Fibroblast of skin of scalp (primary cell): Measurements from ENCODE around the gene ZNF536. TPM values are rescaled to one million over a fixed set of nuclear protein-coding genes. Genes with fewer than 3 reads are reported as not detected.

Experiments used
- DNase-seq: peaks from one replicate; pipeline ENCODE4 v3.0.0-alpha.2; 2013
- polyA plus RNA-seq, 2 experiments: library from polyadenylated mRNA; unstranded; fragments of 120-200 nt; gene quantifications; one replicate each; pipeline ENCODE4 v1.2.1, GENCODE V29; 2013; ENCODE audit not compliant: insufficient read length in 2 of 2

Gene ZNF536
- polyA plus RNA-seq (2013, experiment 1 of 2; ENCODE audit: insufficient read length) = 0.42 TPM
- polyA plus RNA-seq (2013, experiment 2 of 2; ENCODE audit: insufficient read length) = 0.52 TPM

DNA sequence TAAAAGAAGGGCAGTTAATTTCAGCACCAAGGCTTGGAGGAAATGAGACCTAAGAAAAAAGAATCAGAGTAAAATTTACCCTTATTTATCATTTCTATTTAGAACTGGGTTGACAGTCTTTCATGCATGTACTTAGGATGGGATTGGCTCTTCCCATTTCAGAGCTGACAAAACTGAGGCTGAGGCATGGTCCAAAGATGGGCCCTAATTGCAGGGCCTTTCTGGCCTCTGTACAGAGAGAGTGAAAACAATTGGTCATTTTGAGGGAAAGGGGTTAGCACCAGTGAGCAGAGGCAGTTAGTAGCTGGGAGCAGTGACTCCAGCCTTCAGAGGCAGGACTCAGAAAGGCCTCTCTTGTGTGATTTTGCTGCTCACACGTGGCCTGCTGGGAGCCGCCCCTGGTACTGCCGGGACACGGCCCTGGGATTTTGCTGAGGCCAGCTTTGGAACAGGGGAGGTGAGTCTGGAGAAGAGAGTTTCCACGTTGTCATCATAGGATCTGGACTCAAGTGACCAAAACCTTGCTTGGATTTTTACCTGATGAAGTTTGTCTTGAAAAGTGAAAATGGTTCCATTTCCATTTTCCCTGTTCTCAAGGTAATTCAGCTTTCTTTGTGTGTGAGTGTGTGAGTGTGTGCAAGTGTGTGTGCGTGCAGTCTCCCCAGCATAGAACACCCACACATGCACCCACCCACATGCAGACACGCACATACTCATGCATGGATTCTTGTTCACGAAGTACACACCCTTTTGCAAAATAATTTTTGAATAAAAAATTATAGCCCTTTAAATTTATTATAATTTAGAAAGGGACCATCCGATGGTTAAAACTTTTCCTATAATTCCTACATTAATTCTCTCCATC lies at the start of gene ZNF536:
Gene ZNF536 (plus strand): TSS at position 425 of the 865 bp plus-strand sequence. CDS start 71,179 bp downstream, outside the sequence.
- no peak for DNase-seq

DNA sequence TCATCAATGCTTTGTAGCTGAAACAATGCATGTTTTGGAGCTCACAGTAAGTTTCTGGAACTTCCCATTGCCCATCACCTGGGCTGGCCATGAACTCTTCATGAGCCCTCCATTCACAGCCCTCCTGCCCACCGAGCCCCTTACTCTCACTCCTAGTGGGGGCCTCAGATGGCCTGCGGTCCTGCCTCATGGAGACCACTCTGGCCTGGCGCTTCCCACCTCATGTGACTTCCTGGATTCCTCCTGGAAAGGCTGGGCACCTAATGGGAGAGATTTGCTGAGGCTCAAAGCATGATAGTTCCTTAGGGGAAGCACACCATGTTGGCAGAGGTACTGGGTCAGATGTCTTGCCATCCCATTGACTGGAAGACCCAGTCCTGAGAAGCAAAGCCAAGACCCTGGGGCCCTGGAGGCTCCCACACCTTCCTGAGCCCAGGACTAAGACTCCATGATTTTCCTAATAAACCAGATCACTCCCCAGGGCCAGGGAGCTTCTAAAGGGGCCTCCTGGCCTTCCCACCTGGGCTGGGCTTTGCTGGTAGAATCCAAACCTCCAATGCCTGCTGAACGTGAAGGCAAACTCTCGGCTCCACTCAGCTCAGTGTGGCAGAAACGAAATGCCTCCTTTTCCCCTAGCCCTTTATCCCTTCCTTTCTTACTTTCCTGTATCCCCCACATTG lies 49.4 kb upstream of the ZNF536 start:
- DNase-seq = no peak

DNA sequence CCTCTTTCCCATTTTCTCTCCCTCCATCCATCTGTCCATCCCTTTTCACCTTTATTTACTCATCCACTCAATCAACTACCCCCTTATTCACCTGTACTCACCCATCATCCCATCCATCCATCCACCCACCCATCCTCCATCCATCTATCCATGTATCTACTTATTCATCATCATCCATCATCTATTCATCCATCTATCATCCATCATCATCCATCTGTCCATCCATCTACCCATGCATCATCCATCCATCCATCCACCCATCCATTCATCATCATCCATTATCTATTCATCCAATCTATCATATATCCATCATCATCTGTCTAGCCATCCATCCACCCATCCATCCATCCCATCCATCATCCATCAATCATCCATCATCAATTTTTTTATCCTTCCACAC lies 48.3 kb upstream of the ZNF536 start:
- no peak for DNase-seq

DNA sequence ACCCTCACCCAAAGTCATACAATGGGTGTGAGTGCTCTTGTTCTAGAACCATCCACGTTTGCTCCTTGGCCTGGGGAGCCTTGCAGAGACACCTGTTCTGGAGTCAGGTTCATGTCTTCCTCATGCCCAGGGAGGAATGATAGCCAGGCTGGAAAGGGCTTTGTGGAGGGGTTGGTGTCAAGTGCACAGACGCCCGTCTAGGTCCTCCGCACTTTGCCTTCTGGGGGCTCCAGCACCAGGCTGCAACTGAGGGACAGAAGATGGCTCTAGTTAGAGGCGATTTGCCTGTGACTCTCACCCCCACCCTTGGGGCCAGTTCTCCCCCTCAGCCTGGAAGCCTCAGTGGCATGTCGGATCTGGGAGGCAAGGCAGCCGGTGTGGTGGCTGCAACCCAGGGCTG lies 47.2 kb upstream of the ZNF536 start:
- DNase-seq = no peak

DNA sequence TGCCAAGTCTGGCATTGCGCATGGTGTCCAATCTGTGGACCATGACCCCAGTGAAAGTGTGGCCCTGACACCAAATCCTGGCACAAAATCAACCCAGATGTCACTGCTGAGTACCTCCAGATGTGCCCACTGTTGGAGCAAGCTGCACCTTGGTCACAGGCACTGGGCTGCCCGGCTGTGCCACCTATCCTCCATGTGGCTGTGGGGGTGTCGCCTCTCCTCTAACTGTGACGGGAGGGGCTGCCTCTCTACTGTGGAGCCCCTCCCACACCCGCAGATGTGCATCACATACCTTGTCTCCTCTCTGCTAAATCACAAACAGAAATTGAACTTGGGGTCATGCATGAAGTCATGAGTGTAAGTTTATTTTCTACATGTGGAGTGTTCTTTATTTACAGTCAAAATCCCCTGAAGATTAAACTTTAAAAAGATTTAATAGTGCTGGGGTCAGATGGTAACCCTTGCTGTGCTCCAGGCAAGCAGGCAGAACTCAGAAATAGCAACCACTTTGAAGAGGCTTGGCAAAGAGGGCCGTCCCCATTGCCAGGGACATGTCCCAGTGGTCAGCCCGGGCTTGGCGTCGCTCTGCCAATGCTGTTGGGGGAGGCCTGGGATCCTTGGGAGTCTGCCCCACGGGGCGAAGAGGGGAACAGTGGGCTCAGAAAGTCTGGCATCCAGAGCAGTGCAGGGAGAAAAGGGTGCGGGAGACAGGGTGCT lies 46.4 kb upstream of the ZNF536 start:
- no peak for DNase-seq

DNA sequence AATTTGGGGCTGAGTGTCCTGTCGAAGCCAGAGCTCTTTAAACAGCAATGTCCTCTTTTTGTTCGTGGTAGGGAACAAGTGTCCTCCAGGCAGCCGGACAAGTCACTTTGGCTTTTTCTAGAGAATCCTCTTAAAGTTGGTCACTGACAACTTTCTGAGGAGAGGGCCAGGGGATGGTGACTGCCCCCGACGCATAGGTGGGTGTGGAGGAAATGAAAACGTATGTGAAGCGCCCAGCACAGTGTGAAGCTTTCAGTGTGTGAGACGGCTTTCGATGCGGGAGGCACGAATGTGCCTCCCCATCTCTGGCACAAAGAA lies 45.8 kb upstream of the ZNF536 start:
- DNase-seq = no peak

DNA sequence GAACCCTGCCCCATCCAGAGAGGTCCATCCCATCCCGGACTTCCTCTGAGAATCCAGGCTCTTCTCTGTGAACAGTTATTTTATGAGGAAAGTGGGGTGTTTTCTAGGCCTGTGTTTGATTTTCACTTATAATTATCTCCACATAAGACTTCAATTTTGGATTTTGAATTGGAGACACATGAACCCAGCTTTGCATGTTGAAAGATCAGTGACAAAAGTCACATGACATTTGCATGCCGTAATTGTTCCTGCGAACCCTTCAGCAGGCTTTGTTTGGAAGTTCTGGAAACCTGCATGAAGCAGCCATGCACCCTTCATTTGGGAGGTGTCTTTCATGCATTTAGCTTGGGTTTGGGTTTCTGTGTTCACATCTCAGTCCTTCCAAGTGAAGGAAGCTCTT lies 44.9 kb upstream of the ZNF536 start:
- DNase-seq = no peak

DNA sequence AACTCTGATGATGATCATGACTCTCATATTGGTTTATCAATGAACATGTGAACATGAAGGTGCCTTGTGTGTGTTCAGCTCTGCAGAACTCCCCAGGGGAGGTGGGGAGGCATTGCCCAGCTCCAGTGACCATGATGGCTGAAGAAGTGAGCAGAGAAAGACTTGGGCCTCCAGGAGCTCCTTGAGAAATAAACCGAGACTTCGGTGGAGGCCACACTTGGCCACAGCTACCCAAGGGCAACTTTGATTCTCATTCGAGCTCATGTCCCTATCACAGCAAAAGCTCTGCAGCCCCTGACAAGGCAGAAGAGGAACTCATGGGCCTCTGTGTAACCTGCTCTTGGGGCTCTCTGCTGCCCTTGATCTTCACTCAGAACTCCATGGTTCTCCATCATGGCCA lies 44.1 kb upstream of the ZNF536 start:
- no peak for DNase-seq

DNA sequence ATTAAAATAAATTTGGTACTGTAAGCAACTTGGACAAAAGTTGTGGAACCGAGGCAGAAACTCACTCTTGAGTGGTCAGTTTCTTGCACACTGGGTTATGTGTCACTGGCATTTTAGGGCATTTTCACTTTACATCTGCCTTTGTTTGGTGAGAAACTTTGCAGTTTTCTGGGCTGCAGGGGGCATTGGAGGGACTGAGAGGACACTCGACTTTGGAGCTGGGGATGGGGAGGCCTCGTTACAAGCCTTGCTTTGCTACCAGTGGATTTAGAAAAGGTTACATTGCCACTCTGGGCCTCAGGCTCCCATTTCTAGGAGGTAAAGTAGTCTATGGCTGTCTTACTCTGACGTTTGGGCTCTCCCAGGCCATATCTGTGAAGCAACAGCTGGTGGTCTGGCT lies 41.9 kb upstream of the ZNF536 start:
- DNase-seq = no peak

DNA sequence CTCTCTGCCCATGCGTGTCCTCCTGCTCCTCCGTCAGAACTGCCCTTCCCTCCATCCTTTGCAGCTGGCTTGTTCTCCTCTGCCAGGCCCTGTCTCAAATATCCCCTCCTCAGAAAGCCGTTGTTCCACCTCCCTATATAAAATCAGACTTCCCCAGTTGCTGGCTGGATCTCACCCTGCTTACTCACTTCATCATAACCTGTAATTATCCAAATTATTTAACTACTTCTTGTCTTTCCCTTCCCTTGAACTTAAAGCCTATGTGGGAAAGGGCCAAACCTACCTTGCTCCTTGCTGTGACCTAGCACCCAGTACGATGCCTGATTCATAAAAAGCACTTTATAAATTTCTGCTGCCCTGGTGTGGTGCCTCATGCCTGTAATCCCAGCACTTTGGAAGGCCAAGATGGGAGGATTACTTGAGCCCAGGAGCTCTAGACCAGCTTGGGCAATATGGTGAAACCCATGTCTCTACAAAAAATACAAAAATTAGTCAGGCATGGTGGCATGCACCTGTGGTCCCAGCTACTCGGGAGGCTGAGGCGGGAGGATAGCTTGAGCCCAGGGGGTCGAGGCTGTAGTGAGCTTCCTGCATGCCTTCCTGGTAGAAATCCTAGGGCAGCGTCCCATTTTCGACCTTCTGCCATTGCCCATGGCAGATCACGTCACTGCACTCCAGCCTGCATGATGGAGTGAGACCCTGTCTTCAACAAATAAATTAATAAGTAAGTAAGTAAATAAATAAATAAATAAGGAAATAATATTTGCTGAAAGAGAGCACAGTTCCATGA lies 39.5 kb upstream of the ZNF536 start:
- DNase-seq = no peak

DNA sequence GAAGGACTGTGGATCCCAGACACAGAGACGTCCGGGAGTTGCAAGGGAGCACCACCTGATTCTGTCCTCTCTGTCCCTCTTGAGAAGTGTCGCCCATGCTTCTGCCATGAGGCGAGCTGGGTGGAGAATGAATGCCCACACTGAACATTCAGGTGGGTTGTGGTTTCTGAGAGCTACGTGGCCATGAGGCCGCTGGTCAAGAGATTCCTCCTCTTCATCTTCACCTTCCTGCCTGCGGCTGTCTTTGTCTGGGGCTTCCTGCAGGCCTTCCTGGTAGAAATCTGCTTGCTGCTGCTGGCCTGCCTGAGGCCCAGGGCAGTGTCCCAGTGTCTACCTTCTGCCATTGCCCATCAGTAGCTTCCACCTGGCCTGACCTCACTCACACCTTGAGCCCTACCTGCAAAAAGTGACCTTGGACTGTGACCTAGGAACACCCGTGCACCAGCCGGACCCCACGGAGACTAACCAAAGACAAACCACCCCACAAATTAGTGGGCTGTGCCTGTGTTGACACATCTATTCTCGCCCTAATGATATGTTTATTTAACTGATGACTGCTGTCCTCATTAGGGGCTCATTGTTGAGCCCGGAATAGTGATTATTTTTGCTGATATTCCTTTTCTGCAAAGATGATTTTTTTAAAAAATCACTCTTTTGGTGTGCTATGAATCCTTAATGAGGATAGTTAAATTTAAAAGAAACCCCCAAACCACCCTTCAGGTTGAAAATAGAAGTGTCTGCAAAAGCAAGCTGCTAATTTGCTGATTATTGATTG lies 38.7 kb upstream of the ZNF536 start:
- no peak for DNase-seq

DNA sequence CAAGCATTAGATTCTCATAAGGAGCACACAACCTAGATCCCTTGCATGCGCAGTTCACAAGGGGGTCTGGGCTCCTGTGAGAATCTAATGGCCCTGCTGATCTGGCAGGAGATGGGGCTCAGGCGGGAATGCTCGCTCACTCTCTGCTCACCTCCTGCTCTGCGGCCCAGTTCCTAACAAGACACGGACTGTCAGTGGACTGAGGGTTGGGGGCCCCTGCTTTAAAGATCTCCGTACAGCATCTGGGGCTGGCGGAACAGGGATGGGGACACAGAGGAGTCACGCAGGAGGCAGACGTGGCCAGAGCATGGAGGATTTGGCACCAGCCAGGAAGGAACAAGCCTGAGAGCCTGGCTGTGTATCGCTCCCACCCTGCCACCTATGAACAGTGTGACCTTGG lies 37.3 kb upstream of the ZNF536 start:
- no peak for DNase-seq

DNA sequence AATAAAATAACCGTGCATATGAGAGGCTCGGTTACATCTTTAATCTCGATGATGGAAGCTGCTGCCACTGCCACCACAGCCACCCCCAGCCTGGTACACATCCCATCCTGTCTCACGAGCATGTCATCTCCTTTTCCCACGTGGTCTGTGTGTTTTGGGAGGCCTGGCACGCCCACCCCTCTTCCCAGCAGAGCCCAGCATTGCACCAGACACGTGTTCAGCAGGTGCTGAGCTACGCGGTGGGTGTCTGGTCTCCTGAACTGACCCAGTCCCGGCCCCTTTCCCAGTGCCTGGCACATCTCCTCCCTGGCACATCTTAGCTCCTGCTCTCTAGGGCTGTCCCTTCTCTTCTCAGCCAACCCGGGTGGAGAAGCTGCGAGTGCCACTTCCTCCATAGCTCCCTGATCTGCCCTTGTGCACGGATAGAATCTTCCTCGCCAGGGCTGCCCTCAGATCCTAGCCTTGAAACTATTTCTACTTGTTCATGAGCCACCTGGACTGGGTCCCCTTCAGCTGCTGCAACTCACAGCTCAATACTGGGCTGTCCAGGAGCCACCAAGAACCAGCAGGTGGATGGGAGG lies 36.8 kb upstream of the ZNF536 start:
- no peak for DNase-seq

DNA sequence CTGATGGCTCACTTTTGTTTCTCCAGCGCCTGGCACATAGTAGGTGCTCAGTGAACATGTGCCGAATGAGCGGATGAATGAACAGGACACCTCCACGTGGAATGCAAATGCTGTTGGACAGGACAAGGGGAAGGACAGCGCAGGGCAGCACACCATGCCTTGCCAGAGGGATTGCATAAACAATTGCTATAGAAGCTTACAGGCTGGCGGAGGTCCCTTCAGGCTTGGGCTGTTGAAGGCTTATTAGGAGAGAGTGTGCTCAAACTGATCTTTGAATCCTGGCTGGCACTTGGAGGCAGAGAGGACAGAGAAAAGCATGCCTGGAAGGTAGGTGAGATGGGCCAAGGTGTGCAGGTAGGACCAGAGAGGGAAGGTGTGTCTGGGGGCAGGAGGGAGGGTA lies 35.9 kb upstream of the ZNF536 start:
- no peak for DNase-seq

DNA sequence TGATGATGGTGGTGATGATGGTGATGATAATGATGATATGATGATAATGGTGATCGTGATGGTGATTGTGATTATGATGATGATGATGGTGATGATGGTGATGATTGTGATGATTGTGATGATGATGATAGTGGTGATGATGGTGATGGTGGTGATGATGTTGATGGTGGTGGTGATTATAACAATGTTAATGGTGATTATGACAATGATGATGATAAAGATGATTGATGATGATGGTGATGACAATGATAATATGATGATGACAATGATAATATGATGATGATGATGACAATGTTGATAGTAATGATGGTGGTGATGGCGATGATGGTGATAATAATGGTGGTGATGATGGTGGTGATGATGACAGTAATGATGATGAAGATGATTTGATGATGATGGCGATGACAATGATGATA lies 34.1 kb upstream of the ZNF536 start:
- DNase-seq = no peak

DNA sequence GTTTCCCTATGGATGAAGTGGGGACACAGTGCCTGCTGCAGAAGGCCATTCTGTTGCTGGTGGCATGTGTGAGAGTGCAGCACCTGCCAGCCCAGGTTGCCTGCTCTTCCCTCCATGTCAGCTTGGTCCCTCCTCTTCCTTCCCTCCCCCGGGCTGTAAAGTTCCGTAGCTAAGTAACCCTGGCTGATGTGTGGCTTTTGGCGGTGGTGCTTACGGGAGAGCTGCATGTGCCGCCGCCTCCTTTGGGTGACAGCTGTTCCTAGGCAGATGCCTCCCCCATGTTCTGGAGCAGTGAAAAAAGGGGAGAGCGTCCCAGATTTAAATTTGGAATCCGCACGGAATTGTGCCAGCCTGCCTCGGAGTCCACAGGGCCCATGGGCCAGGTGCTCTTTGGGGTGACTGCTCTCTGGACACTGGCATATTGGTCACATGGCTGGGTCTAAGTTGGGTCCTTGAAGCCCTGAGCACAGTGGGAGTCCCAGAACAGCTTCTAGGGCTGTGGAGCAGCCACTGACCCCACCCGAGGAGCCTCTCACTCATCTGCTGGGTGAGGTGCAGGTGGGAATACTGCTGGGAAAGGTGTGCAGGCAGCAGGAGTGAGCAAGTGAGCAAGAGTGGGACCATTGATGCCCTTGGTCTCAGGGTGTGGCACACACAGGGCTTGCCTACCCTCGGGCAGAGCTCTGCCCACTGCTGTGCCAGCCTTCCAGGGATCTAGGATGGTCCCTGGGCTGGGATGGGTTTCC lies 33.1 kb upstream of the ZNF536 start:
- no peak for DNase-seq

DNA sequence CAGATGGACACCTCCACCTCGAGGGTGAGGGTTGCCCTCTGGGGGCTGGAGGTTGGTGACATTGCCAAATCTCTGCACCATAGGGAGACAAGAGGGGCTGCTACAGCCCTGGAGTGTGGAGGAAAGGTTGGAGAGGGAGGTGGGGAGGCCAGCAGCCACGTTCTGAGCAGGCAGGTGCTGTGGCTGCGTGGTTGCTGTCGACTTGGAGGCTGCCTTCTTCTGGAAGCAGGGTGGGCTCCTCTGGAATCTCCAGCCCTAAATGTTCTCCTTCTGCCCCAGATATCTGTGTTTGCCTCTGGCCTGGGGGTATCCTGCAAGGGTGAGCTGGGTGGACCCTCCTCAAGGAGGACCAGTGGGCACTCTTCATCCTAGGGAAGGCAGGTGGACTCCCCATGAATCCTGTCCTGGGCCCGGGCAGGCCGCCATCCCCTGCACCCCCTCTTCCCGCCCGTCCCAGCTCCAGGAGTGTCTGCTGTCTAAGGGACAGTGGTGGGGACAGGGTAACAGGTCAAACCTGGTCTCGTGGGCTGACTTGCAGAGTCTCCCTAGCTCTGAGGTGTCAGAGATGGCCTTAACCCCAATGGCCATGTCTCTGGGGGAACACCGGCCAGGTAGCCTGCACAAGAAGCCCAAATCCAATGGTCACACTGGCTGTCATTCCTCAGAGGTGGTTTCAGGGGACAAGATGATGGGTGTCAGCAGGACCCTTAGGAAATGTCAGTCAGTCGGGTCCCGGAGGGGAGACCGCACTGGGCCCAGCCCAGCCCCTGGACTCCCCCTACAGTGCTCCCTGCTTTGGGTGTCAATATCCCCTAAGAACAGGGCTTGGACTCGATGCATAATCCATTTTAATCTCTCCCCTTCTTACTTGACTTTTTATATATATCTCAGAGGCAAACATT lies 32.3 kb upstream of the ZNF536 start:
- DNase-seq = no peak

DNA sequence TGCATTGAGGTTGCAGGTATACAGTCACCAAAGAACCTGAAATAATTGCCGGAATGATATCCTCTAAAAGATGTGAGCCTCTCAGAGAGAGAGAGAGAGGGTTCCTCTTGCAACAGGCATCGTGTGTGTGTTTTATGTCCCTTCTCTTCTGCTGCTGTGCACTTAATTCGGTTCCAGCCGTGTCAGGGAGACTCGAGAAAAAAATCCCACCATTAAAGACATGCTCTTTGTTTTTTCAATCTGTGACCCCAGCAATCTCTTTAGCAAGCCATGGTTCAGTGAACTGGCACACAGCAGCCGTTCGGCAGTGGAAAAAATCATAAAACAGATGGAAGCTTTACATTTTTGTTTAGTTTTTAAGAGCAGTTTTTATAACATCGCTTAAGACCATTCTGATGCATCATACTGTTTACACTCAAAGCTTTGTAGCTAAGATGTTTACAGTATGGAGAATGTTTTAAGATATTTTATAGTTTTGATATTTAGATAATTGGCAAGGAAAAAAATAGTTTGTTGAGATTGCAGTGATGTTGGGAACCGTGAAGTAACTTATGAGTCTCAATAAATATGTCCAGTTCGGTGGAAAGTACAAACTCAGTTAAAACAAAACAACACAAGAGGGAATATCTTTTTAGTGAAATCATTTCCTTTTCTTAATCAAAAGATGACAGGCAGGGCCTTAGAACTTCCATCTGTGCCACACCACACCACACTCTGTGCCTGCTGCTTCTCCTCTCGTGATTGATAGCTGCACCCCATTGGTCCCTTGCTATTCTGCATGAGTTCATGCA lies 31.2 kb upstream of the ZNF536 start:
- peak; percentile 2 for DNase-seq
